NT2/D1 (cell line): Measurements from ENCODE around the gene NUP133.

ENCODE experiments used
- SUZ12 ChIP-seq: IDR thresholded peaks from 2 replicates; pipeline ENCODE4 v1.6.1; 2011; ENCODE audit not compliant: insufficient read length, insufficient read depth; ENCODE audit errors: extremely low read depth
- YY1 ChIP-seq: IDR thresholded peaks from 2 replicates; pipeline ENCODE4 v1.6.1; 2011; ENCODE audit not compliant: insufficient read length, insufficient read depth
- ZNF274 ChIP-seq: IDR thresholded peaks from 2 replicates; pipeline ENCODE4 v1.6.1; 2011; ENCODE audit warnings: mild to moderate bottlenecking, low read depth, low read length

- TF ChIP-seq ZNF274 (no peak), YY1 (no peak), SUZ12 (no peak)
Observed at GRCh38 chr1:229539863-229540506, 31.8 kb upstream of the NUP133 start.
